Endothelial cell of umbilical vein (primary cell): ENCODE measurements around the gene SMIM27. TPM values are rescaled to one million over a fixed set of nuclear protein-coding genes. Genes with fewer than 3 reads are reported as not detected.

Experiments
- BruUV-seq: library from RNA; stranded (reverse); fragments of 400-500 nt; replicated peaks from 2 replicates; lab custom pipeline; 2021; lab: Mats Ljungman, UMichigan
- CTCF ChIA-PET: fragments of 300-600, 350-600 bp; sonication (Branson Sonifier 250); formaldehyde crosslinking; loops from one replicate; lab custom pipeline; 2021; ENCODE audit warnings: antibody characterized with exemption, inconsistent platforms; lab: Charles Lee
- POLR2A ChIA-PET: fragments of 300-600, 350-600 bp; sonication (Branson Sonifier 250); formaldehyde crosslinking; loops from one replicate; lab custom pipeline; 2021; ENCODE audit warnings: antibody characterized with exemption, inconsistent platforms; lab: Charles Lee
- DNase-seq: peaks from one replicate; pipeline ENCODE4 v3.0.0-alpha.2; 2011; ENCODE audit warnings: low read depth, low spot score
- FAIRE-seq: peaks from 2 replicates; lab custom pipeline; 2011; peaks lifted over from hg19 to GRCh38; lab: Jason Lieb, UNC
- H2AFZ ChIP-seq: 2 replicates; pipeline ENCODE4 v1.6.0; 2012; ENCODE audit warnings: low read depth, low read length, control low read depth, inconsistent platforms
- H3K27ac ChIP-seq: 2 replicates; pipeline ENCODE4 v1.5.1; 2011; ENCODE audit warnings: low read depth, mild to moderate bottlenecking, control low read depth, low read length, moderate library complexity; ENCODE audit not compliant: insufficient read depth
- H3K27me3 ChIP-seq, 2 experiments: 2 replicates each; pipeline versions ENCODE4 v1.6.0 to v1.6.1; 2011; ENCODE audit warnings: low read length in 2 of 2, mixed read lengths in 1 of 2; ENCODE audit not compliant: control insufficient read depth in 2 of 2, insufficient read depth in 2 of 2
- H3K36me3 ChIP-seq, 2 experiments: 2 replicates in 1 of 2; 3 replicates in 1 of 2; pipeline ENCODE4 v1.5.1; 2011; ENCODE audit warnings: low read length in 2 of 2, mild to moderate bottlenecking in 1 of 2, moderate library complexity in 1 of 2; ENCODE audit not compliant: control insufficient read depth in 2 of 2, insufficient read depth in 2 of 2; ENCODE audit errors: extremely low read depth in 1 of 2
- H3K4me1 ChIP-seq: 3 replicates; pipeline ENCODE4 v1.5.1; 2011; ENCODE audit warnings: mild to moderate bottlenecking, low read length; ENCODE audit not compliant: control insufficient read depth, insufficient read depth; ENCODE audit errors: extremely low read depth
- H3K4me2 ChIP-seq: 2 replicates; pipeline ENCODE4 v1.6.1; 2011; ENCODE audit warnings: low read length, control low read depth, mixed read lengths; ENCODE audit not compliant: insufficient read depth
- H3K4me3 ChIP-seq, 3 experiments: fragments of 200-600 bp in 1 of 3; sonication (generic), shearing (Covaris generic) in 1 of 3; replicated peaks in 1 of 3; 2 replicates each; pipeline ENCODE4 v1.5.1; 2011 to 2016; ENCODE audit warnings: control low read depth in 3 of 3, low read length in 3 of 3, mild to moderate bottlenecking in 2 of 3, inconsistent platforms in 1 of 3, low read depth in 1 of 3, moderate library complexity in 1 of 3; ENCODE audit not compliant: insufficient read depth in 1 of 3
- H3K79me2 ChIP-seq: 2 replicates; pipeline ENCODE4 v1.6.0; 2012; ENCODE audit warnings: low read length, inconsistent platforms; ENCODE audit not compliant: control insufficient read depth, insufficient read depth
- H3K9ac ChIP-seq: replicated peaks from 2 replicates; pipeline ENCODE3; 2011; ENCODE audit warnings: low read length, control low read depth; ENCODE audit not compliant: insufficient read depth; ENCODE audit errors: extremely low read depth
- H3K9me1 ChIP-seq: replicated peaks from 3 replicates; pipeline ENCODE4 v1.6.0; 2011; ENCODE audit warnings: mild to moderate bottlenecking, low read length; ENCODE audit not compliant: control insufficient read depth, insufficient read depth; ENCODE audit errors: extremely low read depth
- H3K9me3 ChIP-seq: replicated peaks from 2 replicates; pipeline ENCODE4 v1.5.1; 2012; ENCODE audit warnings: low read length, inconsistent platforms; ENCODE audit not compliant: control insufficient read depth, insufficient read depth
- H4K20me1 ChIP-seq: replicated peaks from 2 replicates; pipeline ENCODE3; 2011; ENCODE audit warnings: mild to moderate bottlenecking, low read length; ENCODE audit not compliant: control insufficient read depth, insufficient read depth; ENCODE audit errors: extremely low read depth
- CTCF ChIP-seq, 2 donors: IDR thresholded peaks; 1 replicate in 1 of 2; 2 replicates in 1 of 2; pipeline ENCODE4 v1.5.1; 2011; ENCODE audit warnings: low read length in 2 of 2, mild to moderate bottlenecking in 2 of 2, moderate library complexity in 2 of 2, control low read depth in 1 of 2, inconsistent platforms in 1 of 2, low read depth in 1 of 2; ENCODE audit not compliant: insufficient read depth in 1 of 2; ENCODE audit errors: extremely low read depth in 1 of 2
- EZH2 ChIP-seq: IDR thresholded peaks from 2 replicates; pipeline ENCODE4 v1.6.1; 2012; ENCODE audit warnings: borderline replicate concordance, low read depth, mild to moderate bottlenecking, moderate library complexity, low read length, inconsistent platforms; ENCODE audit not compliant: severe bottlenecking
- FOS ChIP-seq: IDR thresholded peaks from 2 replicates; pipeline ENCODE4 v1.6.1; 2011; ENCODE audit warnings: mild to moderate bottlenecking, low read length, moderate library complexity, borderline replicate concordance; ENCODE audit not compliant: insufficient read depth
- GATA2 ChIP-seq: IDR thresholded peaks from 2 replicates; pipeline ENCODE4 v1.7.0; 2011; ENCODE audit warnings: low read depth, mild to moderate bottlenecking, moderate library complexity, mixed read lengths, low read length; ENCODE audit not compliant: insufficient read length, insufficient read depth
- JUN ChIP-seq: IDR thresholded peaks from 2 replicates; pipeline ENCODE4 v1.6.1; 2011; ENCODE audit warnings: borderline replicate concordance, low read depth; ENCODE audit not compliant: insufficient read length, insufficient read depth
- MYC ChIP-seq: IDR thresholded peaks from one replicate; pipeline ENCODE4 v1.6.1; 2011; ENCODE audit warnings: mild to moderate bottlenecking, low read depth, low read length
- POLR2A ChIP-seq: IDR thresholded peaks from 2 replicates; pipeline ENCODE4 v1.6.1; 2012; ENCODE audit warnings: low read depth, mild to moderate bottlenecking, control low read depth, low read length
- POLR2AphosphoS5 ChIP-seq: IDR thresholded peaks from 2 replicates; pipeline ENCODE4 v1.6.1; 2012; ENCODE audit warnings: low read depth, mild to moderate bottlenecking, control low read depth, low read length, moderate library complexity; ENCODE audit not compliant: insufficient read depth
- dilution Hi-C: fragments of 300-500 bp; cut with MboI; formaldehyde crosslinking; loops from one replicate; pipeline ENCODE4 v1.15.0; 2019; ENCODE audit warnings: low sequenced_read_pairs; ENCODE audit not compliant: extremely low pct_ligation_motif_present
- intact Hi-C: fragments of 100-400 bp; cut with micrococcal nuclease; formaldehyde crosslinking; loops from one replicate; pipeline ENCODE4 v1.10.0; 2022
- polyA plus RNA-seq, 4 experiments: library from polyadenylated mRNA; depleted of rRNA in 3 of 4; stranded (reverse) in 3 of 4; unstranded in 1 of 4; fragments of >200 nt; gene quantifications; 2 replicates each; pipeline versions ENCODE4 v1.2.1 to v1.2.3, GENCODE V29; 2011 to 2012; ENCODE audit warnings: missing spikeins in 1 of 4
- total RNA-seq: library from RNA; stranded (reverse); gene quantifications from 2 replicates; pipeline ENCODE4 v1.2.3, GENCODE V29; 2021
- TF ChIP-seq, protein P1 (sequence below): IDR thresholded peaks from 2 replicates; pipeline ENCODE4 v1.6.1; 2011; ENCODE audit not compliant: insufficient read depth, insufficient read length

SMIM27 gene
- total and polyA plus RNA-seq, 2 donors (not counting 3 experiments of a cell fraction or from before 2014, with no cell fraction given), result 3.4 to 11.5 TPM

- Histone ChIP-seq H3K27ac (peak overlapping the region; percentile 90), H2AFZ (no peak overlapping the region), H3K36me3 (peaks cover 0 to 4% of the 10 kb centered on the region in 2 experiments), H3K27me3 (no peaks in the 10 kb centered on the region), H3K79me2 (peaks cover 5% of the 10 kb centered on the region), H3K4me2 (peak overlapping the region; percentile 59), H3K4me1 (peaks cover 42% of the 10 kb centered on the region), H4K20me1 (no peaks in the 10 kb centered on the region), H3K4me3 (no peak overlapping the region), H3K9me1 (no peaks in the 10 kb centered on the region), H3K9ac (peak overlapping the region; percentile 40), H3K9me3 (no peaks in the 10 kb centered on the region)
- CTCF ChIA-PET, result interaction anchor here (1.7 kb wide), 1 partner anchor 24 kb away, joined by 11 read pairs; the partner anchor contains the start of gene RIGI
- no TSS peak for BruUV-seq
- DNase-seq (peak; percentile 85), FAIRE-seq (peak; percentile 96)
- dilution Hi-C loops (no loop called here), intact Hi-C loops (loop anchor here (1.0 to 2.0 kb wide), 4 partner anchors 24 to 523 kb away; partner anchors contain the start of genes DNAJA1, RIGI, SMIM27 and TOPORS)
- POLR2A ChIA-PET, result interaction anchor here (1.3 kb wide), 1 partner anchor 24 kb away, joined by 5 read pairs; the partner anchor contains the start of gene RIGI
- TF ChIP-seq EZH2, result no peak
- TF ChIP-seq POLR2A, result no peak
- peak; percentile 86 for TF ChIP-seq JUN
- peak; percentile 91 for TF ChIP-seq FOS
- no peak for TF ChIP-seq CTCF (IDR thresholded peaks at IDR 0.05; ENCODE audit: extremely low read depth in 1 of 2, insufficient read depth in 1 of 2, low read depth in 1 of 2, low read length in 2 of 2)
- peak; percentile 91 for TF ChIP-seq POLR2AphosphoS5
- TF ChIP-seq, protein P1, sequence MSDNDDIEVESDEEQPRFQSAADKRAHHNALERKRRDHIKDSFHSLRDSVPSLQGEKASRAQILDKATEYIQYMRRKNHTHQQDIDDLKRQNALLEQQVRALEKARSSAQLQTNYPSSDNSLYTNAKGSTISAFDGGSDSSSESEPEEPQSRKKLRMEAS, result peak; percentile 6
- peak; percentile 37 for TF ChIP-seq GATA2
- TF ChIP-seq MYC, result peak; percentile 36
Observed at GRCh38 chr9:32502464-32502863, 49.7 kb upstream of the SMIM27 start.
